Measurements from ENCODE around the gene ROBO2.

The ROBO2 gene

DNA sequence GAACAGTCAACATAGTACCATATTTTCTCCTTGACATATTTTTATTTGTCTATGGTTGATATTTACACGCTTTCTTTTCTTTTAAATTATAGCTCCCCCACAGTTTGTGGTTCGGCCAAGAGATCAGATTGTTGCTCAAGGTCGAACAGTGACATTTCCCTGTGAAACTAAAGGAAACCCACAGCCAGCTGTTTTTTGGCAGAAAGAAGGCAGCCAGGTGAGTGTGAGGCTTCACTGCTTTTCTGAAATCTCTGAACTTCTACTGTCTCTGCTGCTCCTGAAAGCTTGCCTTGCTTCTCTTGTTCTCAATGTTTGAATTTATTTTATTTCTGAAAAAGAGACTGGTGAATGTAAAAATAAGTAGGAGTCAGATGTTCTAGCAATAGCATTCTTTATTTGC is 506.3 kb downstream of the ROBO2 start:
- H3K4me3 ChIP-seq (ENCODE audit: low read length) = no peak overlapping the region
- TF ChIP-seq, protein P1, sequence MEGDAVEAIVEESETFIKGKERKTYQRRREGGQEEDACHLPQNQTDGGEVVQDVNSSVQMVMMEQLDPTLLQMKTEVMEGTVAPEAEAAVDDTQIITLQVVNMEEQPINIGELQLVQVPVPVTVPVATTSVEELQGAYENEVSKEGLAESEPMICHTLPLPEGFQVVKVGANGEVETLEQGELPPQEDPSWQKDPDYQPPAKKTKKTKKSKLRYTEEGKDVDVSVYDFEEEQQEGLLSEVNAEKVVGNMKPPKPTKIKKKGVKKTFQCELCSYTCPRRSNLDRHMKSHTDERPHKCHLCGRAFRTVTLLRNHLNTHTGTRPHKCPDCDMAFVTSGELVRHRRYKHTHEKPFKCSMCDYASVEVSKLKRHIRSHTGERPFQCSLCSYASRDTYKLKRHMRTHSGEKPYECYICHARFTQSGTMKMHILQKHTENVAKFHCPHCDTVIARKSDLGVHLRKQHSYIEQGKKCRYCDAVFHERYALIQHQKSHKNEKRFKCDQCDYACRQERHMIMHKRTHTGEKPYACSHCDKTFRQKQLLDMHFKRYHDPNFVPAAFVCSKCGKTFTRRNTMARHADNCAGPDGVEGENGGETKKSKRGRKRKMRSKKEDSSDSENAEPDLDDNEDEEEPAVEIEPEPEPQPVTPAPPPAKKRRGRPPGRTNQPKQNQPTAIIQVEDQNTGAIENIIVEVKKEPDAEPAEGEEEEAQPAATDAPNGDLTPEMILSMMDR (conservative IDR thresholded peaks at IDR 0.05; ENCODE audit: low read length) = no peak
- no peak for DNase-seq (ENCODE audit: low read depth)

- no peak overlapping the region for H3K4me3 ChIP-seq (ENCODE audit: low read length)
- TF ChIP-seq, protein P1 (conservative IDR thresholded peaks at IDR 0.05; ENCODE audit: low read length) = no peak
- no peak for DNase-seq (ENCODE audit: low read depth)
These were observed 509.1 kb downstream of the ROBO2 start for GRCh38 chr3:77549034-77549433.

GRCh38 chr3:77553240-77553639 is 513.3 kb downstream of the ROBO2 start:
- TF ChIP-seq, protein P1 (conservative IDR thresholded peaks at IDR 0.05; ENCODE audit: low read length) = no peak
- H3K4me3 ChIP-seq (ENCODE audit: low read length) = no peak overlapping the region

GRCh38 chr3:77562089-77562488 is 522.2 kb downstream of the ROBO2 start:
- TF ChIP-seq, protein P1 (conservative IDR thresholded peaks at IDR 0.05; ENCODE audit: low read length) = no peak
- no peak for DNase-seq (ENCODE audit: low read depth)
- H3K4me3 ChIP-seq (ENCODE audit: low read length) = no peak overlapping the region

More at GRCh38 chr3:77553240-77553639, 513.3 kb downstream of the ROBO2 start:
- no peak for DNase-seq (ENCODE audit: low read depth)

DNA sequence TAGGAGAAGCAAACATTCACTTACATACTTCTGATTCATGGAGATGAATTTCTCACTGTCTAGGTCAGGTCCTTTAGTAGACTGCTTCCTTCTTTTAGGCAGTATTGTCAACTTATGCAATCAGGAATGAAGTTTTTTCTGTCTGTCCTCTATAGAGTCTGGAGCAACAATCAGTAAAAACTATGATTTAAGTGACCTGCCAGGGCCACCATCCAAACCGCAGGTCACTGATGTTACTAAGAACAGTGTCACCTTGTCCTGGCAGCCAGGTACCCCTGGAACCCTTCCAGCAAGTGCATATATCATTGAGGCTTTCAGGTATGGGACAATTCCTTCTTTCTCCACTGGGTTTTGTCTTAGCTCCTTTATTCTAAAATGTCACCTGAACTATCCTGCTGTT is 523.1 kb downstream of the ROBO2 start:
- H3K4me3 ChIP-seq (ENCODE audit: low read length) = no peak overlapping the region
- TF ChIP-seq, protein P1 (conservative IDR thresholded peaks at IDR 0.05; ENCODE audit: low read length) = no peak
- no peak for DNase-seq (ENCODE audit: low read depth)

DNA sequence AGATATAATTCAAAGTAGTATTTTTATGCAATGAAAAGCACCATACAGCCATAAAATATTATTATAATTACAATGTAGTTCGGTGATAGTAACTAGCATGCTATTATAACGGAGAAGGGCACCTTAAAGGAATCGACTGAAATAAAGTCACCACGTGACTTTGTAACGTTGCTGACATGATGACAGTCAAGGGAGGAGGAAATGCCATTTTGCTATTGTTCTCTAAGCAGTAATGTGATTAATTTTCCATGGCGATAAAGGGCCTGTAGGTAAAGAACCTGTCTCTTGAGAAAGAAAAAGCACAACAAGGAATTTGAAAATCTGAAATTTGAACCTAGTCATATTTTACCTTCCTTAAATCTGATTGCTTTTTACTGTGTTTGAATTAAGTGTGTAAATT is 526.2 kb downstream of the ROBO2 start:
- TF ChIP-seq, protein P1 (conservative IDR thresholded peaks at IDR 0.05; ENCODE audit: low read length) = no peak
- no peak overlapping the region for H3K4me3 ChIP-seq (ENCODE audit: low read length)

DNA sequence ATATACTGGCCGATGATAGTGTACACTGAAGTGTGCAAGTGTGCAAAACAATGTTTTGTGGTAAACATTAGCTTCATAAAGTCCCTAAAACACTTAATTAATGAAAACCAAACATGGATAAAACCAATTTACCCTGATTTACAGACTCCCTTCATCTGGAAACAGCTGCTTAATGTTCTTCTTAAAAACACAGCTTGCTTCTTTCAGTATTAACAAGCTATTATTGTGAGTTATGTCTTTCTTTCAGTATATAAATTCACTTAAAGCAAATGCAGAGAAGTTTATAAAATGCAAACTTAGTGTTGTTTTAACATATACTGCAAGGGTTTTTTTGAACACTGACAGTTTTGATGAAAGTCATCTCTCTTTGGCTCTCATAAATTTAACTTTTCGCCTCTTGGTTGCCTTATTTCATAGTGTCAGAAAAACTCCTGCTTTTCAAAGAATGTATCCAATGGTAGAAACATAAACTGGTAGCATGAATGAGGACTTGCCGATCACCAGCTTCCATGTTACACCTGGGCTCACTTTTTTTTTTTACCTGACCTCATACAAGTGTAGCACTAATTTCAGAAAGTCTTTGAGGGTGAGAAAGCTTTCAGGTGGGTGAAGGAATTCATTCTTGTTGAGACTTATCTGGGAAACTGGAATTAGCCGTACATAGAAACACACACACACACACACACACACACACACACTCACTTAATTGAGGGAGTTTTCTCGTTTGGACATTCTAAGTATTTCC is 532.2 kb downstream of the ROBO2 start:
- TF ChIP-seq, protein P1 (conservative IDR thresholded peaks at IDR 0.05; ENCODE audit: low read length) = no peak
- DNase-seq (ENCODE audit: low read depth) = no peak
- H3K4me3 ChIP-seq (ENCODE audit: low read length) = no peak overlapping the region

More for the DNA sequence above, 526.2 kb downstream of the ROBO2 start:
- DNase-seq (ENCODE audit: low read depth) = no peak

Measured in AG10803 (cell line).